LNCAP (cell line): ENCODE measurements around the gene GUCA1A.

Source experiments
- TF ChIP-seq, protein P1 (sequence below): fragments of 450-650 bp; IDR thresholded peaks from 2 replicates; pipeline ENCODE4 v1.5.1; 2017; ENCODE audit warnings: mild to moderate bottlenecking

Gene GUCA1A

GRCh38 chr6:42173101-42173500 lies at the start of gene GUCA1A:
Gene GUCA1A, plus strand, starts transcription at chr6:42173364. Its CDS starts 250 bp downstream, at chr6:42173614.
- TF ChIP-seq, protein P1, sequence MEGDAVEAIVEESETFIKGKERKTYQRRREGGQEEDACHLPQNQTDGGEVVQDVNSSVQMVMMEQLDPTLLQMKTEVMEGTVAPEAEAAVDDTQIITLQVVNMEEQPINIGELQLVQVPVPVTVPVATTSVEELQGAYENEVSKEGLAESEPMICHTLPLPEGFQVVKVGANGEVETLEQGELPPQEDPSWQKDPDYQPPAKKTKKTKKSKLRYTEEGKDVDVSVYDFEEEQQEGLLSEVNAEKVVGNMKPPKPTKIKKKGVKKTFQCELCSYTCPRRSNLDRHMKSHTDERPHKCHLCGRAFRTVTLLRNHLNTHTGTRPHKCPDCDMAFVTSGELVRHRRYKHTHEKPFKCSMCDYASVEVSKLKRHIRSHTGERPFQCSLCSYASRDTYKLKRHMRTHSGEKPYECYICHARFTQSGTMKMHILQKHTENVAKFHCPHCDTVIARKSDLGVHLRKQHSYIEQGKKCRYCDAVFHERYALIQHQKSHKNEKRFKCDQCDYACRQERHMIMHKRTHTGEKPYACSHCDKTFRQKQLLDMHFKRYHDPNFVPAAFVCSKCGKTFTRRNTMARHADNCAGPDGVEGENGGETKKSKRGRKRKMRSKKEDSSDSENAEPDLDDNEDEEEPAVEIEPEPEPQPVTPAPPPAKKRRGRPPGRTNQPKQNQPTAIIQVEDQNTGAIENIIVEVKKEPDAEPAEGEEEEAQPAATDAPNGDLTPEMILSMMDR = no peak

GRCh38 chr6:42123379-42124103 lies 49.6 kb upstream of the GUCA1A start:
- TF ChIP-seq, protein P1 = no peak

- TF ChIP-seq, protein P1 = no peak
These were observed 48.8 kb upstream of the GUCA1A start for GRCh38 chr6:42124223-42124836.

- TF ChIP-seq, protein P1 = no peak
These were observed 47.9 kb upstream of the GUCA1A start for GRCh38 chr6:42125231-42125630.

GRCh38 chr6:42125663-42126062 lies 47.5 kb upstream of the GUCA1A start:
- TF ChIP-seq, protein P1 = no peak

DNA sequence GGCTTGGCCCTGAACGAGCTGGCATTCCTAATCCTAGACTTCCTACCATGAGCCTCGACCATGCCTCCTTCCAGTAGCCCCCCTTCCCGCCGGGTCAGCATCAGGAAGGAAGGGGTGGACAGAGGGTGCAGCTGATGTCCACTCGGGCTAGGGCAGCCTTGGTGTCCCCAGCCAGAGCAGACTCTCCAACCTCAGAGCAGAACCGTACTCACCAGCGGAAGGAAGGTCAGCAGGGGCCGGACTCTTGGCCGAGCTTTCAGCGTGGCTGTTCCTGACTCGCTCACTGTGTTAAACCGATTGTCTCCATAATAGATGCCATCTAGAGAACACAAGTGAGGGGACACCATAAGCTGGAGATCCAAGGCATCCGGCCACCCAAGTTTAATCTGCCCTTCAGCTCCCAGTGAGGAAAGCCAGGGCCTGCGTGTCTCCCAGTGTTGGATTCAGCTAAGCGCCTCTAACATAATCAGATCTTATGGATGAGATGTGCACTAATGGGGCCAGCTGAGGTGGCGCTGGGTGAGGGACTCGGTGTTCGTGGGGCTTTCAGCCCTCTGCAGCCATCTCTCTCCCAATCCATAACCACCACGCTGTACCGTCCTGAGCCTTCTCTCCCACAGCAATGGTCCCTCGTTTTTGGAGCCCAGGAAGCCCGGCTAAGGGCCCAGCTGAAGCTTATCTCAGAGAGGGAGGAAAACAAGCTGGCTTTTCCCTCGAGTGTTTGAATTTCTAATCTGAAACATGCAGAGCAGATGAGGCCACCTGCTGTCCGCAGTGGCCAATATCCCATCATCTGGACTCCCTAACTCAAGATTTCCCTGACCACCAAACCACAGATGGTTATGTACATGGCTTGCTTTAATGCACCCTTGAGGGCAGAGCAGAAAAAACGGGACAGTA lies 44.5 kb upstream of the GUCA1A start:
- TF ChIP-seq, protein P1 = no peak

DNA sequence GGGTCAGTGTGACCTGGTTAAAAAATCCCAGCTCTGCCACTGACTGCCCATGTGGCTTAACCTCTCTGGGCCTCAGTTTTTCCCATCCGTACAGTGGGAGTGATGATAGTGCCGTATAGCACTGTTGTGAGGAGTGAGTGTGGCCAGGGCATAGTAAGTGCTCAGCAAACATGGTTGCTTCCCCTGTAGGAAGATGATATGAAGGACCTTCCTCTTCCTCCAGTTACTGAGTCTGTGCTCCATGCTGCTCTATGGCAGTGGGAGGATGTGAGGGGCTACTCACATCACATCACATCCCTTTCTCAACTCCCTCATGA lies 43.8 kb upstream of the GUCA1A start:
- TF ChIP-seq, protein P1 = no peak
